ENCODE data around the gene DGKQ.

DGKQ gene

DNA sequence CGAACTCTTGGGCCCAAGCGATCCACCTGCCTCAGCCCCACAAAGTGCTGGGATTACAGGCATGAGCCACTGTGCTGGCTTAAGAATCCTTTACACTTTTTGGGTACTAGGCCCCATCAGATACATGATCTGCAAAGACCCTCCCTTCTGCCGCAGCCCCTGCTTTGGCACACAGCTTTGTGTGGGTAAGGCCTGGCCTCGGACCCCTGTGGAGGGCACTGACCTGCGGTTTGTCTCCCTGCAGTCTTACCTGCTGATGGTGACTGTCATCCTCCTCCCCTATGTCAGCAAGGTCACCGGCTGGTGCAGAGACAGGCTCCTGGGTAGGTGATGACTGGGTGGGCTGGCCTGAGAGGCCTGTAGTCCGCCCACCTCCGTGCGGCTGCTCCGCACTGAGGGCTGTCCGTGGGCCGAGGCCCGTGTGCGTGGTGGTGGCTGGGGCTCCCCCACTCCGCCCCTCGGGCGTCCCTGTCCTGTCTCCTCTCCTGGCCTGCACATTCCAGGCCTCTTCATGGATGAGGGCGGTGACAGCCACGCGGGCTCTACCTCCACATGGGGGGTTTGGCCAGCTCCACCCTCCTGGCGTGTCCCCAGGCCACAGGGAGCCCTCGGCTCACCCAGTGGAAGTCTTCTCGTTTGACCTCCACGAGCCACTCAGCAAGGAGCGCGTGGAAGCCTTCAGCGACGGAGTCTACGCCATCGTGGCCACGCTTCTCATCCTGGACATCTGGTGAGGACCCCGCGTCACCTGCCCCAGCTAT lies 18.0 kb downstream of the DGKQ start:
- ATAC-seq, result no peak
- Mint-ChIP-seq H3K27ac (no peak overlapping the region), H3K9me3 (no peaks in the 10 kb centered on the region), H3K27me3 (no peaks in the 10 kb centered on the region), H3K4me1 (no peaks in the 10 kb centered on the region), H3K4me3 (no peak overlapping the region)
- no peak for DNase-seq

GRCh38 chr4:954211-955020 lies 19.0 kb downstream of the DGKQ start:
- Mint-ChIP-seq H3K27me3 (no peaks in the 10 kb centered on the region), H3K9me3 (no peaks in the 10 kb centered on the region), H3K4me1 (no peaks in the 10 kb centered on the region), H3K4me3 (no peak overlapping the region), H3K27ac (no peak overlapping the region)
- DNase-seq (no peak), ATAC-seq (no peak)

- H3K9me3 Mint-ChIP-seq, result no peaks in the 10 kb centered on the region
- peak overlapping the region in 1 of 2 donors; percentile 80 for H3K27ac Mint-ChIP-seq
- H3K27me3 Mint-ChIP-seq, result no peaks in the 10 kb centered on the region
- ATAC-seq (no peak), DNase-seq (no peak)
- H3K4me1 Mint-ChIP-seq, result no peaks in the 10 kb centered on the region
- H3K4me3 Mint-ChIP-seq, result no peak overlapping the region
Observed at GRCh38 chr4:953574-953915, 19.8 kb downstream of the DGKQ start.

DNA sequence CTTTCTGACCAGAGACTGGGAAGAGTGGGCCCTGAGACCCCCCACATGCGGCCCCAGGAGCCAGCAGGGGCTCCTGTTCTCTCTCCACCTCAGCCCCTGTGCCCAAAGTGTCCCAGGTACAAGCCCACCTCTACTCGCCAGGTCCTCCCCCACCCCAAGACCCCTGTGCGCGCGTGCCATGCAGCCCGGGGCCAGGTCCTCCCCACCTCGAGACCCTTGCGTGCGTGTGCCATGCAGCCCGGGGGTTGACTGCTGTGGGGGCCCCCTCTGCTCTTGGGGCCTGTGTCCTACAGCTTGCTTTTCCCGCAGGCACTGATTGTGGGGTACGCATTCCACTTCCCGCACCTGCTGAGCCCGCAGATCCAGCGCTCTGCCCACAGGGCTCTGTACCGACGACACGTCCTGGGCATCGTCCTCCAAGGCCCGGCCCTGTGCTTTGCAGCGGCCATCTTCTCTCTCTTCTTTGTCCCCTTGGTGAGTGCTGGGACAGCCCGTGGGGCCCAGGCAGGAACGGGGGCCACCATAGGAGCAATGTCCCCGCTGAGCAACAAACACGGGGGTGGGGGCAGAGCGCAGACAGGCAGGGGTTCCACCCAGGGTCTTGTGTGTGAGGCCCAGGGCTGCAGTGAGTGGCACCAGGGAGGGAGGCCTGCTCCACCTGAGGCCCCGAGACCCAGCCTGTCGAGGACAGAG lies 20.3 kb downstream of the DGKQ start:
- no peak for DNase-seq
- ATAC-seq, result peak; percentile 29
- peak overlapping the region in 1 of 2 donors; percentile 78 for H3K27ac Mint-ChIP-seq
- H3K27me3 Mint-ChIP-seq, result no peaks in the 10 kb centered on the region
- H3K4me3 Mint-ChIP-seq, result no peak overlapping the region
- H3K9me3 Mint-ChIP-seq, result no peaks in the 10 kb centered on the region
- no peaks in the 10 kb centered on the region for H3K4me1 Mint-ChIP-seq

DNA sequence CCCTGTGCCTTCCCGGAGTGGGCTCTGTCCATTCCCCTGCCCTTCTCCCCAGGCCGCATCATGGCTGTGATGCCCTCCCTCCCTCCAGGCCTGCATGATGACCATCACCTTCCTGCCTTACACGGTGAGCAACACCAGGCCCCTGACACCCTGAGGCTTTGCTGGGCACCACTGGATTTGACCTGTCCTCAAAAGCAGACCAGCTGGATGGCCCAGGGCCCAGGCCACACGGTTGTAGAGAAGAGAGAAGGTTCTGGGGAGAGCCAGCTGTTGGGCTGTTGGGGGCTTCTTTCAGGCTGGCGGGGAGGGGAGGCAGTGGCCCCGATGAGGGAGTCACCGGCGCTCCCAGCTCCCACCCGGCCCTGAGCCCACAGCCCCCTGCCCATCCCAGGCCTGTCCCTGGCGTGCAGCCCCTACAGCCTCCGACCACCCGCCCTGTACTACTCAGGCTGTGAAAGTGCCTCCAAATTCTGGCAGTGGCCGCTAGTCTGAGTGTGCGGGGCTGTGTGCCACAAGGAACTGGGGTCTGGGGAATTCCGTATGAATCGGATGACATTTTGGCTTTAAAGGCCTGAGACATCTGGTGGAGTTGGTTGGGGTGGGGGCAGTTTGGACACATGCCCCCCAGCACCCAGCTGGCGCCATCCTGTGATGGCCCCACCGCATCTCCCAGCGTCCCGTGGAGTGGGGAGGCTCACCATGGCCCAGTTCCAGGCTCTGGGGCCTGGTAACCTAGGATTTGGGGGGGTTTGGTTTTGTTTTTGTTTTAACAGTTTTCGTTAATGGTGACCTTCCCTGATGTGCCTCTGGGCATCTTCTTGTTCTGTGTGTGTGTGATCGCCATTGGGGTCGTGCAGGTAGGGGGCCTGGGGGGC lies 21.5 kb downstream of the DGKQ start:
- ATAC-seq, result peak; percentile 11
- peak overlapping the region; percentile 23 to 85 for H3K27ac Mint-ChIP-seq
- no peaks in the 10 kb centered on the region for H3K9me3 Mint-ChIP-seq
- H3K27me3 Mint-ChIP-seq, result no peaks in the 10 kb centered on the region
- peaks cover 2% of the 10 kb centered on the region for H3K4me1 Mint-ChIP-seq
- no peak overlapping the region for H3K4me3 Mint-ChIP-seq
- no peak for DNase-seq

- H3K9me3 Mint-ChIP-seq, result no peaks in the 10 kb centered on the region
Observed at GRCh38 chr4:951186-951585, 22.2 kb downstream of the DGKQ start.

GRCh38 chr4:950136-951020 lies 23.0 kb downstream of the DGKQ start:
- no peaks in the 10 kb centered on the region for H3K27me3 Mint-ChIP-seq
- H3K4me3 Mint-ChIP-seq, result no peak overlapping the region
- H3K4me1 Mint-ChIP-seq, result peaks cover 17% of the 10 kb centered on the region
- no peaks in the 10 kb centered on the region for H3K9me3 Mint-ChIP-seq
- DNase-seq, result no peak
- H3K27ac Mint-ChIP-seq, result peak overlapping the region in 1 of 2 donors; percentile 89
- no peak for ATAC-seq

More at GRCh38 chr4:951186-951585, 22.2 kb downstream of the DGKQ start:
- no peak overlapping the region for H3K4me3 Mint-ChIP-seq
- no peak for ATAC-seq
- no peak for DNase-seq
- peak overlapping the region in 1 of 2 donors; percentile 42 for H3K27ac Mint-ChIP-seq
- H3K4me1 Mint-ChIP-seq, result peaks cover 9% of the 10 kb centered on the region
- no peaks in the 10 kb centered on the region for H3K27me3 Mint-ChIP-seq

DNA sequence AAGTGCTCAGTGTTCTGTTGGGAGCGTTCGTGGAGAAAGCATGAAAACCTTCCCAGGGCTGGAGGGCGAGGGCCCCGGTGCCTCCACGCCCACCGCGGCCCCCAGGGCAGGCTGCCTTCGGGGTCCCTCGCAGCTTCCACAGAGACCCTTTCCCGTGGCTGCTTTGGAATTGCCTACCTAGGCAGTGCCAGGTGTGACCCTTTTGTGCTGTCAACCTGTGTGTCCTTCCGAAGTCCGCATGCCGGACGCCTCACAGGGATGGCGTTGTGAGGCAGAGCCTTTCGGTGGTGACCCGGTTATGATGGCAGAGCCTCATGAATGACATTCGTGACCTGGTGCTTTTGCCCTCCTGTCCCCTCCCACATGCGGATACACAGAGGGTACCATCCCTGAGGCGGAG lies 23.7 kb downstream of the DGKQ start:
- peaks cover 21% of the 10 kb centered on the region for H3K4me1 Mint-ChIP-seq
- ATAC-seq (no peak), DNase-seq (no peak)
- H3K9me3 Mint-ChIP-seq, result no peaks in the 10 kb centered on the region
- no peak overlapping the region for H3K4me3 Mint-ChIP-seq
- H3K27me3 Mint-ChIP-seq, result no peaks in the 10 kb centered on the region
- H3K27ac Mint-ChIP-seq, result no peak overlapping the region

DNA sequence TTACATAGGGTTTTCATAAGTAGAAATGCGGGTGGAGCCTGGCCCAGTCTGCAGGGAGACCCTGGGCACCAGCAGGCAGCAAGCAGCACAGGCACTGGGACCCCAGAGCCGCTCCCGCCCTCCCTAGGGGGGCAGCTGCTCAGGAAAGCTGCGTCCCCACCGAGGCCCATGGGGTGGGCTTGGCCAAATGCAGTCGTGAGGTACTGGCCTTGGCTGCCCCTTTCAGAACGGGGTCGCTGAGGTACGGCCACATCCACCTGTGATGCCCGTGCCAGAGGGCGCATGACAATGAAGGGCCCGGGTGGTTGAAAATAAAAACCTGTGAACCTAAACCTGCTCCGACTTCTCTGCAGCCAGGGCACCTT lies 24.5 kb downstream of the DGKQ start:
- ATAC-seq (no peak), DNase-seq (no peak)
- Mint-ChIP-seq H3K4me1 (peaks cover 21% of the 10 kb centered on the region), H3K27me3 (no peaks in the 10 kb centered on the region), H3K27ac (peak overlapping the region in 1 of 2 donors; percentile 91), H3K9me3 (no peaks in the 10 kb centered on the region), H3K4me3 (no peak overlapping the region)

GRCh38 chr4:948101-948935 lies 25.1 kb downstream of the DGKQ start:
- H3K4me1 Mint-ChIP-seq, result peaks cover 21% of the 10 kb centered on the region
- no peaks in the 10 kb centered on the region for H3K9me3 Mint-ChIP-seq

DNA sequence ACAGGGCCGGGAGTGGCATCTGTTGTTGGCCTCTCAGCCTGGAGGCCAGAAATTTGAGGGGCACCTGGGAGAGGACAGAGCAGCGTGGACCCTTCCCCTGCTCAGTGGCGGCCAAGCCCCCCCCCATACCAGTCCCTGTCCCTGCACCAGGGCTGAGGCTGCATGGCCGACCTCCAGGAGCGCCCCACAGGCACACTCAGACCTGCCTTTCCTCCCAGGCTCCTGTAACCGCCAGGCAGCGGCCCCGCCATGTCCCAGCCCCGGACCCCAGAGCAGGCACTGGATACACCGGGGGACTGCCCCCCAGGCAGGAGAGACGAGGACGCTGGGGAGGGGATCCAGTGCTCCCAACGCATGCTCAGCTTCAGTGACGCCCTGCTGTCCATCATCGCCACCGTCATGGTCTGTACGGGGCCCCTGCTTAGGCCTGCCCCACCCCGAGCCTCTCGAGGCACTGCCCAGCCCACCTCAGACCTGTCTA lies 25.8 kb downstream of the DGKQ start:
- ATAC-seq (no peak), DNase-seq (no peak)
- Mint-ChIP-seq H3K9me3 (no peaks in the 10 kb centered on the region), H3K4me3 (no peak overlapping the region), H3K27ac (no peak overlapping the region), H3K27me3 (no peaks in the 10 kb centered on the region), H3K4me1 (peaks cover 21% of the 10 kb centered on the region)

More at GRCh38 chr4:948101-948935, 25.1 kb downstream of the DGKQ start:
- DNase-seq, result no peak
- no peaks in the 10 kb centered on the region for H3K27me3 Mint-ChIP-seq
- peak overlapping the region in 1 of 2 donors; percentile 91 for H3K27ac Mint-ChIP-seq
- ATAC-seq, result no peak
- no peak overlapping the region for H3K4me3 Mint-ChIP-seq

- peak overlapping the region in 1 of 2 donors; percentile 71 for H3K27ac Mint-ChIP-seq
- no peaks in the 10 kb centered on the region for H3K9me3 Mint-ChIP-seq
- no peak overlapping the region for H3K4me3 Mint-ChIP-seq
- H3K27me3 Mint-ChIP-seq, result no peaks in the 10 kb centered on the region
- DNase-seq (no peak), ATAC-seq (no peak)
- H3K4me1 Mint-ChIP-seq, result peaks cover 21% of the 10 kb centered on the region
Observed at GRCh38 chr4:946517-947471, 26.6 kb downstream of the DGKQ start.

DNA sequence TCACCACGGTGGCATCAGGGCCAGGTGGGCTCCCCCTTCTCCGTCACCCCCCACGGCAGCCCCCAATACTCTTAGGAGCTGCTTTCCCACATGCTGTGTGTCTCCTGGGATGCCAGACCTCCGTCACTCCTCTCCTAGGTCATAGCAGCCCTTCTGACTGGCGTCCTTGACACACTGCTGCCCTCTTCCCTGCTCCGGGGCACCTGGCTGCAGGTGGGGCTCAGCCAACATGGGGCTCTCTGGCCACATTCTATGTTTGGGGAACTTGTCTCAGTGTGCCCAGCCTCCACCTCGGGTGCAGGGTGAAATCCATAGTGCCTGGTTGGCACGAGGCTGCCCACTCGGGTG lies 27.3 kb downstream of the DGKQ start:
- peaks cover 21% of the 10 kb centered on the region for H3K4me1 Mint-ChIP-seq
- H3K4me3 Mint-ChIP-seq, result no peak overlapping the region
- peak overlapping the region in 1 of 2 donors; percentile 88 for H3K27ac Mint-ChIP-seq
- no peaks in the 10 kb centered on the region for H3K9me3 Mint-ChIP-seq
- ATAC-seq, result no peak
- H3K27me3 Mint-ChIP-seq, result no peaks in the 10 kb centered on the region
- no peak for DNase-seq

Data from stimulated activated naive CD8-positive, alpha-beta T cell treated with anti-CD3 and anti-CD28 coated beads, Interleukin-15, amount 100 ng/mL, for 72 hours (primary cell).